GM12878 (cell line): Measurements from ENCODE around the gene GALNTL6. TPM values are rescaled to one million over a fixed set of nuclear protein-coding genes. Genes with fewer than 3 reads are reported as not detected.

Experiments
- ATAC-seq: fragments of 200-7000 bp; cut with Tn5 transposase; 3 replicates; pipeline ENCODE4 v1.9.1; 2020; ENCODE audit warnings: mild to moderate bottlenecking, moderate library complexity
- BruUV-seq: library from RNA; stranded (reverse); fragments of 400-500 nt; replicated peaks from 2 replicates; lab custom pipeline; 2021; lab: Mats Ljungman, UMichigan
- CTCF ChIA-PET: fragments of 300-600 bp; sonication (Branson Sonifier 250); formaldehyde crosslinking; extraction: SDS; loops from one replicate; lab custom pipeline; 2021; ENCODE audit warnings: inconsistent platforms; lab: Yijun Ruan, JAX
- POLR2A ChIA-PET: fragments of 350-600 bp; formaldehyde crosslinking; extraction: SDS; loops from one replicate; lab custom pipeline; 2021; ENCODE audit warnings: inconsistent platforms; lab: Charles Lee
- RAD21 ChIA-PET: fragments of 300-600 bp; sonication (Branson Sonifier 250); formaldehyde crosslinking; loops from one replicate; lab custom pipeline; 2023; ENCODE audit warnings: antibody characterized with exemption; ENCODE audit not compliant: unreplicated experiment; lab: Charles Lee
- SMC1A ChIA-PET: fragments of 300-600 bp; sonication (Branson Sonifier 250); formaldehyde crosslinking; loops from one replicate; lab custom pipeline; 2023; ENCODE audit not compliant: unreplicated experiment, uncharacterized antibody; lab: Charles Lee
- DNase-seq: peaks from one replicate; pipeline ENCODE4 v3.0.0-alpha.2; 2011; ENCODE audit warnings: low read depth, low spot score
- FAIRE-seq: peaks from 3 replicates; lab custom pipeline; 2011; peaks lifted over from hg19 to GRCh38; lab: Jason Lieb, UNC
- H2AFZ ChIP-seq: 2 replicates; pipeline ENCODE4 v1.6.0; 2011; ENCODE audit warnings: low read depth, low read length, control low read depth; ENCODE audit not compliant: control insufficient read depth
- H3K27ac ChIP-seq: 2 replicates; pipeline ENCODE4 v1.5.1; 2011; ENCODE audit warnings: control low read depth; ENCODE audit not compliant: control insufficient read depth, insufficient read depth
- H3K27me3 ChIP-seq, 2 experiments: replicated peaks in 1 of 2; 2 replicates each; pipeline versions ENCODE4 v1.6.0 to v1.6.1; 2011; ENCODE audit warnings: low read length in 1 of 2; ENCODE audit not compliant: control insufficient read depth in 2 of 2, insufficient read depth in 2 of 2
- H3K36me3 ChIP-seq, 2 experiments: 2 replicates each; pipeline ENCODE4 v1.5.1; 2011; ENCODE audit warnings: low read length in 1 of 2; ENCODE audit not compliant: control insufficient read depth in 2 of 2, insufficient read depth in 2 of 2
- H3K4me1 ChIP-seq: 2 replicates; pipeline ENCODE4 v1.6.1; 2011; ENCODE audit warnings: mild to moderate bottlenecking, low read length, moderate library complexity, mixed read lengths; ENCODE audit not compliant: control insufficient read depth, insufficient read depth
- H3K4me2 ChIP-seq: 2 replicates; pipeline ENCODE4 v1.6.0; 2011; ENCODE audit warnings: control low read depth; ENCODE audit not compliant: control insufficient read depth, insufficient read depth
- H3K4me3 ChIP-seq: fragments of 200-600 bp; sonication (generic); 2 replicates; pipeline ENCODE4 v1.5.1; 2016
- H3K79me2 ChIP-seq: 2 replicates; pipeline ENCODE4 v1.6.0; 2011; ENCODE audit warnings: low read length; ENCODE audit not compliant: control insufficient read depth, insufficient read depth
- H3K9ac ChIP-seq: 2 replicates; pipeline ENCODE4 v1.8.0; 2011; ENCODE audit warnings: low read length, control low read depth, mixed read lengths; ENCODE audit not compliant: control insufficient read depth, insufficient read depth
- H3K9me3 ChIP-seq: replicated peaks from 3 replicates; pipeline ENCODE4 v1.5.1; 2011; ENCODE audit warnings: mild to moderate bottlenecking, low read length; ENCODE audit not compliant: control insufficient read depth, insufficient read depth
- H4K20me1 ChIP-seq: 2 replicates; pipeline ENCODE4 v1.6.0; 2011; ENCODE audit not compliant: control insufficient read depth, insufficient read depth
- BRCA1 ChIP-seq: IDR thresholded peaks from 2 replicates; pipeline ENCODE4 v1.6.1; 2011; ENCODE audit warnings: low read depth, low read length, improper control_type of control experiment
- CUX1 ChIP-seq: IDR thresholded peaks from 2 replicates; pipeline ENCODE4 v1.6.1; 2012; ENCODE audit warnings: improper control_type of control experiment, low read depth, low read length; ENCODE audit not compliant: insufficient replicate concordance
- MTA3 ChIP-seq: IDR thresholded peaks from 2 replicates; pipeline ENCODE4 v1.6.1; 2012; ENCODE audit warnings: low read length, inconsistent platforms, borderline replicate concordance
- NFIC ChIP-seq: IDR thresholded peaks from 2 replicates; pipeline ENCODE4 v1.6.1; 2012; ENCODE audit warnings: low read depth, mild to moderate bottlenecking, inconsistent platforms, low read length, moderate library complexity
- NKRF ChIP-seq: fragments of 450-650 bp; conservative IDR thresholded peaks from 2 replicates; pipeline ENCODE4 v1.6.1; 2017; ENCODE audit warnings: mild to moderate bottlenecking, moderate library complexity
- NR2C1 ChIP-seq: fragments of 450-650 bp; IDR thresholded peaks from 2 replicates; pipeline ENCODE4 v1.6.1; 2017; ENCODE audit warnings: antibody characterized with exemption, mild to moderate bottlenecking, moderate library complexity
- POLR2AphosphoS5 ChIP-seq: IDR thresholded peaks from 2 replicates; pipeline ENCODE4 v1.6.1; 2011; ENCODE audit warnings: mild to moderate bottlenecking, low read length, inconsistent platforms
- SREBF1 ChIP-seq: IDR thresholded peaks from 2 replicates; pipeline ENCODE4 v1.6.1; 2012; ENCODE audit warnings: mild to moderate bottlenecking, low read length
- ZNF217 ChIP-seq: fragments of 450-650 bp; IDR thresholded peaks from 2 replicates; pipeline ENCODE4 v1.6.1; 2017; ENCODE audit warnings: antibody characterized with exemption, mild to moderate bottlenecking
- WGBS: methylation state at CpG from one replicate; pipeline ENCODE4 v1.1.6; 2016; ENCODE audit warnings: low lambda C conversion rate; ENCODE audit not compliant: insufficient replicate concordance, insufficient coverage; ENCODE audit errors: missing lambda C conversion rate; 5-methylcytosine and 5-hydroxymethylcytosine counted together
- in situ Hi-C: fragments of 300-500 bp; cut with MboI; formaldehyde crosslinking; loops from 9 replicates; pipeline ENCODE4 v1.14.3; 2018; ENCODE audit warnings: mixed read lengths
- intact Hi-C: fragments of 100-400 bp; cut with micrococcal nuclease; formaldehyde crosslinking; loops from one replicate; pipeline ENCODE4 v1.14.2; 2022; ENCODE audit not compliant: unreplicated experiment
- polyA plus RNA-seq, 11 experiments: library from polyadenylated mRNA; depleted of rRNA in 4 of 11; unstranded in 6 of 11; stranded (reverse) in 5 of 11; fragments of >200 nt; fragmentation: Nextera tagmentation in 4 of 11; fragmentation: Illumina TruSeq in 1 of 11; extraction: Ambion mirVana in 4 of 11; extraction: Trizol in 1 of 11; gene quantifications; 1 replicate in 1 of 11; 2 replicates in 10 of 11; pipeline versions ENCODE4 v1.2.1 to v1.2.3, GENCODE V29; 2011 to 2016; ENCODE audit warnings: inconsistent platforms in 2 of 11, missing spikeins in 2 of 11, low read depth in 1 of 11
- total RNA-seq, 4 experiments: library from RNA; depleted of rRNA in 3 of 4; stranded (reverse); fragments of >200 nt in 3 of 4; fragmentation: Illumina TruSeq in 1 of 4; extraction: Trizol in 1 of 4; gene quantifications; 2 replicates each; pipeline versions ENCODE4 v1.2.1 to v1.2.3, GENCODE V29; 2013 to 2021
- TF ChIP-seq, protein P1 (sequence below): IDR thresholded peaks from 2 replicates; pipeline ENCODE4 v1.6.1; 2012; ENCODE audit warnings: low read depth, low read length, improper control_type of control experiment

GALNTL6 gene
- total and polyA plus RNA-seq, 10 of the 15 experiments (the other 5 are each of a cell fraction or from before 2014, with no cell fraction given): 0.01 to 0.29 TPM; not detected in 8

GRCh38 chr4:172815499-172816164, 1002.4 kb downstream of the GALNTL6 start:
- no peak for ATAC-seq
- no peaks in the 10 kb centered on the region for H3K79me2 ChIP-seq
- no peaks in the 10 kb centered on the region for H3K9me3 ChIP-seq
- H3K4me2 ChIP-seq: no peak overlapping the region
- H3K27me3 ChIP-seq: no peaks in the 10 kb centered on the region
- RAD21 ChIA-PET: no interaction called here
- H2AFZ ChIP-seq: no peak overlapping the region
- intact Hi-C loops: no loop called here
- SMC1A ChIA-PET: no interaction called here
- no peak overlapping the region for H3K27ac ChIP-seq
- no peaks in the 10 kb centered on the region for H4K20me1 ChIP-seq
- FAIRE-seq: no peak
- H3K4me3 ChIP-seq: no peak overlapping the region
- no peak for DNase-seq
- BruUV-seq: no TSS peak
- POLR2A ChIA-PET: no interaction called here
- CTCF ChIA-PET: no interaction called here
- H3K9ac ChIP-seq: no peak overlapping the region
- no peaks in the 10 kb centered on the region for H3K36me3 ChIP-seq
- in situ Hi-C loops: no loop called here
- 58% methylated on average over 8 of the region's 8 CpGs for WGBS
- no peaks in the 10 kb centered on the region for H3K4me1 ChIP-seq
- no peak for TF ChIP-seq SREBF1
- no peak for TF ChIP-seq POLR2AphosphoS5
- no peak for TF ChIP-seq BRCA1
- TF ChIP-seq CUX1: no peak
- no peak for TF ChIP-seq NFIC
- no peak for TF ChIP-seq ZNF217
- no peak for TF ChIP-seq NKRF
- no peak for TF ChIP-seq MTA3
- TF ChIP-seq NR2C1: no peak
- TF ChIP-seq, protein P1, sequence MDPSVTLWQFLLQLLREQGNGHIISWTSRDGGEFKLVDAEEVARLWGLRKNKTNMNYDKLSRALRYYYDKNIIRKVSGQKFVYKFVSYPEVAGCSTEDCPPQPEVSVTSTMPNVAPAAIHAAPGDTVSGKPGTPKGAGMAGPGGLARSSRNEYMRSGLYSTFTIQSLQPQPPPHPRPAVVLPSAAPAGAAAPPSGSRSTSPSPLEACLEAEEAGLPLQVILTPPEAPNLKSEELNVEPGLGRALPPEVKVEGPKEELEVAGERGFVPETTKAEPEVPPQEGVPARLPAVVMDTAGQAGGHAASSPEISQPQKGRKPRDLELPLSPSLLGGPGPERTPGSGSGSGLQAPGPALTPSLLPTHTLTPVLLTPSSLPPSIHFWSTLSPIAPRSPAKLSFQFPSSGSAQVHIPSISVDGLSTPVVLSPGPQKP: no peak
- TF ChIP-seq, all 136 proteins: peak for 0
